Measurements from ENCODE around the gene VSX1.

- TF ChIP-seq POLR2A (IDR thresholded peaks at IDR 0.05) (no peak), CTCF (IDR thresholded peaks at IDR 0.05) (no peak)
Measured at GRCh38 chr20:25090492-25091429, 8.8 kb upstream of the VSX1 start.

Data from ovary (tissue), 3 donors.